Stimulated activated CD4-positive, alpha-beta T cell treated with anti-CD3 and anti-CD28 coated beads, Interleukin-1b, Interleukin-23, amount 100 ng/mL, for 24 hours (primary cell): ENCODE results near the gene RBM48.
"Not testable (repeated sequence)": the region's sequence is repeated elsewhere in the genome, so short reads cannot be mapped to it uniquely, and the experiment has no call there.

Experiments used
- DNase-seq, 4 experiments: peaks; one replicate each; pipeline ENCODE4 v3.0.0-alpha.2; 2020; ENCODE audit warnings: low read depth in 4 of 4, low spot score in 1 of 4

The RBM48 gene

GRCh38 chr7:92543542-92543941 lies 14.9 kb downstream of the RBM48 start:
- not testable (repeated sequence) for DNase-seq

- DNase-seq, result not testable (repeated sequence)
Measured at GRCh38 chr7:92545116-92545515, 16.5 kb downstream of the RBM48 start.

GRCh38 chr7:92546856-92547497 lies 18.4 kb downstream of the RBM48 start:
- no peak for DNase-seq

DNA sequence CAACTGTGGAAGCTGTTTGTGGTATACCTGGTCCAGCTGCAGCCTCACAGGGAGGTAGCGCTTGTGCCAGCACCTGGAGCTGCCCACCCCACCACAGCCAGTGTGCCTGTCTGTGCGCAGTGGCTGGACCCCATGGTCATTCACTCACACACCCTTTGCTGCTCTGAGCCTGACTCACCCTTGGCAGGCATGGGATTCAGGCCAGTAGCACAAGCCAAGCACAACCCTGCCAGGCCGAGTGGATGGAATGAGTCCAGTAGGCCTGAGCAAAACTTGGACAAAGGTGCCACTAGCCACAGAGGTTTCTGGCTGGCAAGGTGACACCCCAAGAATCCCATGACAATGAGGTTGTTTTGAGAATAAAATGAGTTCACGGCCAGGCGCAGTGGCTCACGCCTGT lies 19.0 kb downstream of the RBM48 start:
- DNase-seq, result no peak

DNA sequence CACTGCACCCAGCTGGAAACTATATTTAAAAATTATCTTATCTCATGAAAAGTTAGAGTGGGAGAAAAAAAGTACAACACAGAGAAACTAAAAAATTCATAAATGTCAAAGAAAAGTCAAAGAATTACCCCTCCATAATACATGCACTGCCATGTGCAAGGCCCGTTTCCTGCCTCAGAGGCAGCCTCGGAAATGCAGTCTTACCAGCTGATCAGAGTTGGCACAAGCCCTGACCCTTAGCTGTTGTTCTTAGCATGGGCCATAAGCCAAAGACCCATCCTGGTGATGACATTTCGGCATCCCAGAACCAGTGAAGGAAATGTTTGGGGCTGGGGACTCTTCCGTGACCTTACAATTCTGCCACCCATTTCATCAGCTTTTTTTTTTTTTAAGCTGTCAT lies 21.6 kb downstream of the RBM48 start:
- no peak for DNase-seq

DNA sequence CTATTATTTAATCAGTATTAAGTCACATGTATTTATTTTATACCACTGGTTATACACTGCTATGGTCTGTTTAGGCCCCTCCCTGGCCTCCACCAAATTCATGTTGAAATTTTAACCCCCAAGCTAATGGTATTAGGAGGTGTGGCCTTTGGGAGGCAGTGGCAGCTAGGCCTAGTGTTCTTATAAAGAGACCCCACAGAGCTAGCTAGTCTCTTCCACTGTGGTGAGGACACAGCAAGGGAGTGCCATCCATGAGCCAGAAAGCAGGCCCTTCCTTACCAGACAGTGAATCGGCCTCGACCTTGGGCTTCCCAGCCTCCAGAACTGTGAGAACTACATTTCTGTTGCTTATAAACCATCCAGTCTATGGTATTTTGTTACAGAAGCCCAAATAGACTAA lies 28.7 kb downstream of the RBM48 start:
- no peak for DNase-seq

- DNase-seq, result no peak
Measured at GRCh38 chr7:92557808-92558362, 29.3 kb downstream of the RBM48 start.

GRCh38 chr7:92560602-92561001 lies 32.0 kb downstream of the RBM48 start:
- DNase-seq, result no peak

DNA sequence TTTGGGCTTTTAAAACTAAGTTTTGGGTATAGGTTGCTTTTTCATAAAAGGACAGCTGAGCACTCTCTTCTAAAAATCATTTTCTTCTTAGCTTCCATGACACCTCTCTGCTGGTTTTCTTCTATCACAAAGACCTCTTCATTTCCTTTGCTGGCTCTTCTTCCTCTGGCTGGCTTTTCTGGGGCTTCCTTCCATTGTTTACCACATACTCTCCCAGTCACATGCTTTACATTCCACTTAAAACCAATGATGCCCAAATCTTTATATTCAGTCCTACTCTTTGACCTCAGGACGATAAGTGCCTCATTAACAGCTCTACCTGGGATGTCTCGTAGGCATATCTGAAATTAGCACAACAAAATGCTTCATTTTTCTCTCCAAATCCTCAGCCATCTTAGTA lies 34.8 kb downstream of the RBM48 start:
- no peak for DNase-seq

- no peak for DNase-seq
Measured at GRCh38 chr7:92567460-92567859, 38.9 kb downstream of the RBM48 start.

- no peak for DNase-seq
Measured at GRCh38 chr7:92569137-92569536, 40.5 kb downstream of the RBM48 start.

DNA sequence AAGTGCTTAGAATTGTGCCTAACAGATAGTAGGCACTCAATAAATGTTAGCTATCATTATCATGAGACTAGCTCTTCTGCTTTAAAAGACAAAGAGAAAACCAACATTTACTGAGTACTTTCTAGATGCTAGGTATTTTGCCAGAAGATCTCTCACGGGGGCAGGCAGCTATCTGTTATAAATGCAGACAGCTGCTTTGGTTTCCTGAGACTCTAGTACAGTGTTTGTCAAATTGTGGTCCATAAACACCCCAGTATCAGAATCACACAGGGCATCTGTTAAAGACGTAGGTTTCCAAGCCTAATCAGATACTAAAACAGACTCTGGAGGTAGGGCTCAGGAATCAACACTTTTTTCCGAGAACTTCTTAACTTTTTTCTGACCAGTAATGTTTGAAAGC lies 47.7 kb downstream of the RBM48 start:
- DNase-seq, result no peak

GRCh38 chr7:92582948-92583347 lies 54.4 kb downstream of the RBM48 start:
- DNase-seq, result no peak

DNA sequence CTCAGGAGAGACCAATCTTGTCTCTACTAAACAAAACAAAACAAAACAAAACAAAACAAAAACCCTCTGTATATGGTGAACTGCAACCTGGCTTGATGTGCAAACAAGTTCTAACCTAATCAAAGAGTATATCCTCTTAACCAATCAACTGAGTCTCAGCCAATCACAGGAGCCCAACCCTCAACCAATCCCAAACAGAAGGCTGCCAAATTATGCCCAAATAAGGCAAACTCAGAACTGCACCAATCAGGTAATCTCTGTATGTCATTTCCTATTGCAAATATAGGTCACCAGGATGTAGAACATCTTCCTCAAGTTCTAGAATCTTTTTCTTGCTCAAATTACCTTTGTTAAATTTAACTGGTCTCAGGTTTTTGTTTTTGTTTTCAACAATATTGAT lies 56.4 kb downstream of the RBM48 start:
- no peak for DNase-seq

DNA sequence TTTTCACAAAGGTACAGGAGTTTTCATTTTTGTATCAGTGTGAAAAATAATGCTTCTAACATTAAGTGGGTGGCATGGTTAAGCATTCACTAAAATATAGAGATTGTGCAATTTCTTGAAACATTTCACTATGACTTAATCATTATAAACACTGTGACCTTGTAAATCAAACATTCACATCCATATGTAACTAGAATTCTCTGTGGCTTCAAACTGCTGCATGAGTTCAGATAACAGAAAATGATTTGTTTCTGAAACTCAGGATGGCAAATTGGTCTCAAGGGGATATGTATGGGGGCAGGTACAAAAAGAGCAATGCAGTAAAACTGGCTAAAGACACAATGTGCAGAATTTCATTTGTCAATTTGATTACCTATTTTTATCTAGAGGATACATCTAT lies 57.8 kb downstream of the RBM48 start:
- no peak for DNase-seq

GRCh38 chr7:92586841-92587240 lies 58.2 kb downstream of the RBM48 start:
- no peak for DNase-seq
